ENCODE measurements around the gene AURKB. TPM values are rescaled to one million over a fixed set of nuclear protein-coding genes. Genes with fewer than 3 reads are reported as not detected.
A peak's percentile ranks its signal among the peaks of the same experiment; 100 is the strongest.

Gene AURKB
- total RNA-seq, 4 donors from 2014 or later = 0.54 to 5.3 (median 2.4) TPM

DNA sequence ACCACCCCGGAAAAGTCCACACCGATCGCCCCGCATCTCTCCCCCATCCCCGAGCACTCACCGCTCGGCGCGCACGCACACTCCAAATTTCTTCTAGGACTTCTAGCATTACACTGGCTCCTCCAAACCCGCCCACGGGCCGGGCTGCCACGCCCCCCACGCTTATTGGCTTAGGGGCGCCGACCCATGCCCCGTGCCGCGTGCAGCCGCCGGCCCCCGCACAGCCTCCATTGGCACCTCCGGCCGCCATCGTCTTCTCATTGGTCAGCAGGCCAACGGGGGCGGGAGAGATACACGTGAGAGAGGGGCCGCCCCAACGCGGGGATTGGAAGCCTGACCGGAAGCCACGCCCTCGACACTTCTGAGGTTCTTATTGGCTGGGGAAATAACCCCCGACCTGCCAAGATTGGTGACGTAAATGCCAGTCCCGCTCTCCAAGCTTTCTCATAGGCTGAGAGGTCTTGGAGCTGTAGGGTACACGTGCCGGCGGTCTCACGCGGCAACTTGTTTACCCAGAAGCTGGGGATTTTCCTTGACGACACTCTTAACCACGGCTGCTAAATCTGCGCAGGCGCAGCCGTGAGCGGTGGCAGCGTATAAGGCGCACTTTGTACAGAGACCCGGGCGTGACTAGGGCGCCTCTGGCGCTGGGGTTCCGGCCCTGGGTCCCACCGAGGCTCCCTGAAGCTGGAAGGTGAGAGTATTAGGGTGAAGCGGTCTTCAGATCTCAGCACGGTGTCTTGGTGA, 54.0 kb downstream of the AURKB start:
- ATAC-seq = peak; percentile 74
- H3K4me1 ChIP-seq = peaks cover 0 to 62% (median 32%) of the 10 kb centered on the region in 3 donors
- TF ChIP-seq, protein P1, sequence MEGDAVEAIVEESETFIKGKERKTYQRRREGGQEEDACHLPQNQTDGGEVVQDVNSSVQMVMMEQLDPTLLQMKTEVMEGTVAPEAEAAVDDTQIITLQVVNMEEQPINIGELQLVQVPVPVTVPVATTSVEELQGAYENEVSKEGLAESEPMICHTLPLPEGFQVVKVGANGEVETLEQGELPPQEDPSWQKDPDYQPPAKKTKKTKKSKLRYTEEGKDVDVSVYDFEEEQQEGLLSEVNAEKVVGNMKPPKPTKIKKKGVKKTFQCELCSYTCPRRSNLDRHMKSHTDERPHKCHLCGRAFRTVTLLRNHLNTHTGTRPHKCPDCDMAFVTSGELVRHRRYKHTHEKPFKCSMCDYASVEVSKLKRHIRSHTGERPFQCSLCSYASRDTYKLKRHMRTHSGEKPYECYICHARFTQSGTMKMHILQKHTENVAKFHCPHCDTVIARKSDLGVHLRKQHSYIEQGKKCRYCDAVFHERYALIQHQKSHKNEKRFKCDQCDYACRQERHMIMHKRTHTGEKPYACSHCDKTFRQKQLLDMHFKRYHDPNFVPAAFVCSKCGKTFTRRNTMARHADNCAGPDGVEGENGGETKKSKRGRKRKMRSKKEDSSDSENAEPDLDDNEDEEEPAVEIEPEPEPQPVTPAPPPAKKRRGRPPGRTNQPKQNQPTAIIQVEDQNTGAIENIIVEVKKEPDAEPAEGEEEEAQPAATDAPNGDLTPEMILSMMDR (IDR thresholded peaks at IDR 0.05) = peak in 1 of 4 experiments; percentile 26
- TF ChIP-seq POLR2AphosphoS5 (IDR thresholded peaks at IDR 0.05) (peak; percentile 100), POLR2A (IDR thresholded peaks at IDR 0.05) (peak; percentile 100), EP300 (IDR thresholded peaks at IDR 0.05) (peak; percentile 32)
- H3K27me3 ChIP-seq = no peaks in the 10 kb centered on the region
- H3K4me3 ChIP-seq = peak overlapping the region; percentile 79 to 91
- no peaks in the 10 kb centered on the region for H3K9me3 ChIP-seq
- WGBS, 2 donors (ENCODE audit: low coverage in 1 of 2) = 0 to 2% methylated on average over 13 to 18 of the region's 59 CpGs
- peaks cover 0 to 29% of the 10 kb centered on the region in 2 donors for H3K36me3 ChIP-seq
- H3K27ac ChIP-seq = peak overlapping the region; percentile 99 to 100 (median 99)

DNA sequence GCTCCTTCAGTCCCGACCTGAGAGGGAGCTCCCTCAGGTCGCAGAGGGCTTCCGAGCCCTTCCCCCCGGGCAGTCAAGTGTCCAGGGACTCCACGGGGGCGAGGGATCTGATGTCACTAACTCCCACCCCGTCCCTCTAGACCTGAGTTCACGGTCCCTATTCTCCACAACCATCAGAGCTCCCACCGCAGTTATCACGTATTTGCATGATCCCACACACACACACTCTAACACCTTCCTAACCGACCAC, 54.5 kb downstream of the AURKB start:
- Histone ChIP-seq H3K4me3 (peak overlapping the region; percentile 79 to 91), H3K27ac (peak overlapping the region; percentile 99 to 100 (median 99)), H3K4me1 (peaks cover 0 to 58% (median 27%) of the 10 kb centered on the region in 3 donors), H3K27me3 (no peaks in the 10 kb centered on the region), H3K9me3 (no peaks in the 10 kb centered on the region), H3K36me3 (peaks cover 0 to 24% of the 10 kb centered on the region in 2 donors)
- no peak for TF ChIP-seq POLR2AphosphoS5 (IDR thresholded peaks at IDR 0.05)
- TF ChIP-seq, protein P1 (IDR thresholded peaks at IDR 0.05) = no peak
- no peak for TF ChIP-seq EP300 (IDR thresholded peaks at IDR 0.05)
- no peak for TF ChIP-seq POLR2A (IDR thresholded peaks at IDR 0.05)
- ATAC-seq = no peak
- 0% methylated on average over 5 to 6 of the region's 11 CpGs for WGBS, 2 donors (ENCODE audit: low coverage in 1 of 2)

DNA sequence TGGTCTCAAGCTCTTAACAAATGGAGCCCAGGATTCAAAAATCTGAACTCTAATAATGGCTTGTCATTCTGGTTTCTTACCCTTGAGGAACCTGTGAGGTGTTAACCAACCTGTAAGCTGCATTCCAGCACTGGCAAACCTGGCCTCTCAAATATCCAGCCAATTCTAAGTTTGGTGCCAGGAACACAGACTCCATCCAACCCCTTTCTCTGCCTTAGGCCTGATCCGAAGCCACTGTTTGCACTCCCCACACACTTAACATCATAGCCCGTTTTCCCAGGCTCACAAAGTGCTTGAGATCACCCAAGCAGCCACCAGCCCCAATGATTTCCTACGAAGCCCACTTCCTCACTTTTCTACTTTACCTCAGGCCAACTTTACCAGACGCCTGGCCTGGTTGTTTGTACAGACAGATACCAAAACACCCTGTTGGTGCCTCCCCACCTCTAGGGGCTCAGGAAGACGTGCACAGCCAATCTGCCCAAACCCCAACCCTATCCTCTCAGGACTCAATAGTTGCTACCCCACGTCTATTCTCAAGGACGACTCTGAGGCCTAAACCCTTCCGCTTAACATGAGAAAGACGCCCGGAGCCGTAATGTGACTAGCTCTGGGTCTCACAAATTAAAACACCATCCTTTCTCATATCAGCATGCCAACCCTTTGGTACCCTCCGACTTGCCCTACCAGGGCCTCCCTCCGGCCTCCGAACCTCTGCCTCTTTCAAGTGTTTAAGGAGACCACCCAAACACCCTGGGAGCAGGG, 55.0 kb downstream of the AURKB start:
- ATAC-seq = no peak
- no peak for TF ChIP-seq EP300 (IDR thresholded peaks at IDR 0.05)
- TF ChIP-seq, protein P1 (IDR thresholded peaks at IDR 0.05) = peak in 2 of 4 experiments; percentile 10 to 16
- Histone ChIP-seq H3K4me1 (peaks cover 0 to 58% (median 27%) of the 10 kb centered on the region in 3 donors), H3K4me3 (peak overlapping the region; percentile 79 to 91), H3K36me3 (peaks cover 0 to 24% of the 10 kb centered on the region in 2 donors), H3K9me3 (no peaks in the 10 kb centered on the region), H3K27me3 (no peaks in the 10 kb centered on the region), H3K27ac (peak overlapping the region; percentile 99 to 100 (median 99))
- 9 to 11% methylated on average over 5 to 11 of the region's 14 CpGs for WGBS, 2 donors (ENCODE audit: low coverage in 1 of 2)

Other genes with a start within 250 kb of the AURKB start
- gene GUCY2D, start 208.0 kb downstream of the AURKB start, total RNA-seq = not detected
- 1 to 10 TPM in 3 of 4 donors, under 1 TPM in 1; 0.69 to 5.6 (median 2.8) TPM for gene ALOX15B, start 171.5 kb downstream of the AURKB start, total RNA-seq
- gene ALOX12B, start 122.9 kb downstream of the AURKB start, total RNA-seq = under 1 TPM in 1 of 4 donors, not detected in 3; 0.17 TPM
- under 1 TPM in 1 of 4 donors, not detected in 3; 0.37 TPM for gene ALOXE3, start 92.1 kb downstream of the AURKB start, total RNA-seq
- gene HES7, start 86.5 kb downstream of the AURKB start, total RNA-seq = under 1 TPM in 2 of 4 donors, not detected in 2; 0.89 to 0.94 TPM
- 100 to 1,000 TPM in 3 of 4 donors, 10 to 100 TPM in 1; 67.1 to 188 (median 136) TPM for gene PER1, start 58.2 kb downstream of the AURKB start, total RNA-seq
- gene VAMP2, start 47.6 kb downstream of the AURKB start, total RNA-seq = 10 to 100 TPM; 14.6 to 39.8 (median 33.4) TPM
- gene TMEM107, start 34.2 kb downstream of the AURKB start, total RNA-seq = 10 to 100 TPM; 11.2 to 18.8 (median 15.5) TPM
- 10 to 100 TPM in 3 of 4 donors, 1 to 10 TPM in 1; 8.1 to 16.1 (median 12.4) TPM for gene BORCS6, start 20.4 kb downstream of the AURKB start, total RNA-seq
- 10 to 100 TPM; 10.8 to 33.9 (median 14.7) TPM for gene CTC1, start 37.5 kb upstream of the AURKB start, total RNA-seq
- 10 to 100 TPM; 10.8 to 28.9 (median 16.0) TPM for gene PFAS, start 38.7 kb upstream of the AURKB start, total RNA-seq
- 10 to 100 TPM; 28.5 to 34.6 (median 30.1) TPM for gene RANGRF, start 78.1 kb upstream of the AURKB start, total RNA-seq
- 1 to 10 TPM in 3 of 4 donors, under 1 TPM in 1; 0.35 to 6.1 (median 3.4) TPM for gene SLC25A35, start 84.8 kb upstream of the AURKB start, total RNA-seq
- gene ARHGEF15, start 99.7 kb upstream of the AURKB start, total RNA-seq = 10 to 100 TPM in 2 of 4 donors, 1 to 10 TPM in 2; 4.4 to 25.4 (median 16.2) TPM
- not detected for gene ODF4, start 129.3 kb upstream of the AURKB start, total RNA-seq
- gene RPL26, start 172.6 kb upstream of the AURKB start, total RNA-seq = 1,000 to 10,000 TPM; 1,787 to 4,050 (median 3,181) TPM
- under 1 TPM in 2 of 4 donors, not detected in 2; 0.15 to 0.23 TPM for gene RNF222, start 187.3 kb upstream of the AURKB start, total RNA-seq
- gene NDEL1, start 225.3 kb upstream of the AURKB start, total RNA-seq = 10 to 100 TPM; 58.1 to 67.3 (median 63.4) TPM